ENCODE data around the gene SULT1A3. TPM values are rescaled to one million over a fixed set of nuclear protein-coding genes. Genes with fewer than 3 reads are reported as not detected.

SULT1A3 gene
- total and polyA plus RNA-seq, 2 of the 8 experiments (the other 6 are each of a cell fraction or from before 2014, with no cell fraction given), result 1.9 to 13.8 TPM

DNA sequence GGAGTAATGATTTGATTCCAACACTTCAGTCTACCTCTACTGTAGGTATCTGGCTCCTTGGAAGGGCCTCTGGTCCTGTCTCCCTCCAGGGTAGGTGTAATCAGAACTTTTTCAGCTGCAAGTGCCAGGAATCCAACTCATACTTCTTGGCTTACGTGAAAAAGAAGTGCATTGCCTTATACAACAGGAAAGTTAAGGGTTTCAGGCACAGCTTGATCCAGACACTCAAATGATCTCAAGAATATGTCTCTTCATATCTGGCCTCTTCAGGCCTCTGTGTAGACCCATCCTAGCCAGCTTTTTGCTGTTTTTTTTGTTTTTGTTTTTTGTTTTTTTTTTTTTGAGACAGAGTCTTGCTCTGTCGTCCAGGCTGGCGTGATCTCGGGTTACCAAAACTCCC, 19.9 kb upstream of the SULT1A3 start (continued):
- TF ChIP-seq, protein P1, sequence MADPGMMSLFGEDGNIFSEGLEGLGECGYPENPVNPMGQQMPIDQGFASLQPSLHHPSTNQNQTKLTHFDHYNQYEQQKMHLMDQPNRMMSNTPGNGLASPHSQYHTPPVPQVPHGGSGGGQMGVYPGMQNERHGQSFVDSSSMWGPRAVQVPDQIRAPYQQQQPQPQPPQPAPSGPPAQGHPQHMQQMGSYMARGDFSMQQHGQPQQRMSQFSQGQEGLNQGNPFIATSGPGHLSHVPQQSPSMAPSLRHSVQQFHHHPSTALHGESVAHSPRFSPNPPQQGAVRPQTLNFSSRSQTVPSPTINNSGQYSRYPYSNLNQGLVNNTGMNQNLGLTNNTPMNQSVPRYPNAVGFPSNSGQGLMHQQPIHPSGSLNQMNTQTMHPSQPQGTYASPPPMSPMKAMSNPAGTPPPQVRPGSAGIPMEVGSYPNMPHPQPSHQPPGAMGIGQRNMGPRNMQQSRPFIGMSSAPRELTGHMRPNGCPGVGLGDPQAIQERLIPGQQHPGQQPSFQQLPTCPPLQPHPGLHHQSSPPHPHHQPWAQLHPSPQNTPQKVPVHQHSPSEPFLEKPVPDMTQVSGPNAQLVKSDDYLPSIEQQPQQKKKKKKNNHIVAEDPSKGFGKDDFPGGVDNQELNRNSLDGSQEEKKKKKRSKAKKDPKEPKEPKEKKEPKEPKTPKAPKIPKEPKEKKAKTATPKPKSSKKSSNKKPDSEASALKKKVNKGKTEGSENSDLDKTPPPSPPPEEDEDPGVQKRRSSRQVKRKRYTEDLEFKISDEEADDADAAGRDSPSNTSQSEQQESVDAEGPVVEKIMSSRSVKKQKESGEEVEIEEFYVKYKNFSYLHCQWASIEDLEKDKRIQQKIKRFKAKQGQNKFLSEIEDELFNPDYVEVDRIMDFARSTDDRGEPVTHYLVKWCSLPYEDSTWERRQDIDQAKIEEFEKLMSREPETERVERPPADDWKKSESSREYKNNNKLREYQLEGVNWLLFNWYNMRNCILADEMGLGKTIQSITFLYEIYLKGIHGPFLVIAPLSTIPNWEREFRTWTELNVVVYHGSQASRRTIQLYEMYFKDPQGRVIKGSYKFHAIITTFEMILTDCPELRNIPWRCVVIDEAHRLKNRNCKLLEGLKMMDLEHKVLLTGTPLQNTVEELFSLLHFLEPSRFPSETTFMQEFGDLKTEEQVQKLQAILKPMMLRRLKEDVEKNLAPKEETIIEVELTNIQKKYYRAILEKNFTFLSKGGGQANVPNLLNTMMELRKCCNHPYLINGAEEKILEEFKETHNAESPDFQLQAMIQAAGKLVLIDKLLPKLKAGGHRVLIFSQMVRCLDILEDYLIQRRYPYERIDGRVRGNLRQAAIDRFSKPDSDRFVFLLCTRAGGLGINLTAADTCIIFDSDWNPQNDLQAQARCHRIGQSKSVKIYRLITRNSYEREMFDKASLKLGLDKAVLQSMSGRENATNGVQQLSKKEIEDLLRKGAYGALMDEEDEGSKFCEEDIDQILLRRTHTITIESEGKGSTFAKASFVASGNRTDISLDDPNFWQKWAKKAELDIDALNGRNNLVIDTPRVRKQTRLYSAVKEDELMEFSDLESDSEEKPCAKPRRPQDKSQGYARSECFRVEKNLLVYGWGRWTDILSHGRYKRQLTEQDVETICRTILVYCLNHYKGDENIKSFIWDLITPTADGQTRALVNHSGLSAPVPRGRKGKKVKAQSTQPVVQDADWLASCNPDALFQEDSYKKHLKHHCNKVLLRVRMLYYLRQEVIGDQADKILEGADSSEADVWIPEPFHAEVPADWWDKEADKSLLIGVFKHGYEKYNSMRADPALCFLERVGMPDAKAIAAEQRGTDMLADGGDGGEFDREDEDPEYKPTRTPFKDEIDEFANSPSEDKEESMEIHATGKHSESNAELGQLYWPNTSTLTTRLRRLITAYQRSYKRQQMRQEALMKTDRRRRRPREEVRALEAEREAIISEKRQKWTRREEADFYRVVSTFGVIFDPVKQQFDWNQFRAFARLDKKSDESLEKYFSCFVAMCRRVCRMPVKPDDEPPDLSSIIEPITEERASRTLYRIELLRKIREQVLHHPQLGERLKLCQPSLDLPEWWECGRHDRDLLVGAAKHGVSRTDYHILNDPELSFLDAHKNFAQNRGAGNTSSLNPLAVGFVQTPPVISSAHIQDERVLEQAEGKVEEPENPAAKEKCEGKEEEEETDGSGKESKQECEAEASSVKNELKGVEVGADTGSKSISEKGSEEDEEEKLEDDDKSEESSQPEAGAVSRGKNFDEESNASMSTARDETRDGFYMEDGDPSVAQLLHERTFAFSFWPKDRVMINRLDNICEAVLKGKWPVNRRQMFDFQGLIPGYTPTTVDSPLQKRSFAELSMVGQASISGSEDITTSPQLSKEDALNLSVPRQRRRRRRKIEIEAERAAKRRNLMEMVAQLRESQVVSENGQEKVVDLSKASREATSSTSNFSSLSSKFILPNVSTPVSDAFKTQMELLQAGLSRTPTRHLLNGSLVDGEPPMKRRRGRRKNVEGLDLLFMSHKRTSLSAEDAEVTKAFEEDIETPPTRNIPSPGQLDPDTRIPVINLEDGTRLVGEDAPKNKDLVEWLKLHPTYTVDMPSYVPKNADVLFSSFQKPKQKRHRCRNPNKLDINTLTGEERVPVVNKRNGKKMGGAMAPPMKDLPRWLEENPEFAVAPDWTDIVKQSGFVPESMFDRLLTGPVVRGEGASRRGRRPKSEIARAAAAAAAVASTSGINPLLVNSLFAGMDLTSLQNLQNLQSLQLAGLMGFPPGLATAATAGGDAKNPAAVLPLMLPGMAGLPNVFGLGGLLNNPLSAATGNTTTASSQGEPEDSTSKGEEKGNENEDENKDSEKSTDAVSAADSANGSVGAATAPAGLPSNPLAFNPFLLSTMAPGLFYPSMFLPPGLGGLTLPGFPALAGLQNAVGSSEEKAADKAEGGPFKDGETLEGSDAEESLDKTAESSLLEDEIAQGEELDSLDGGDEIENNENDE (IDR thresholded peaks at IDR 0.05; ENCODE audit: insufficient replicate concordance, low read length), result no peak
- TF ChIP-seq POLR2AphosphoS5 (IDR thresholded peaks at IDR 0.05; ENCODE audit: low read depth, low read length) (no peak), HDAC2 (IDR thresholded peaks at IDR 0.05; ENCODE audit: borderline replicate concordance in 1 of 2, low read depth in 2 of 2, low read length in 2 of 2) (no peak), TEAD4 (IDR thresholded peaks at IDR 0.05; ENCODE audit: low read depth, low read length) (no peak), SP4 (IDR thresholded peaks at IDR 0.05; ENCODE audit: low read length) (no peak)
